B cell (primary cell): ENCODE measurements around the gene TRMT11. TPM values are rescaled to one million over a fixed set of nuclear protein-coding genes. Genes with fewer than 3 reads are reported as not detected.

Experiments
- ATAC-seq: fragments of 200-7000 bp; cut with Tn5 transposase; one replicate; pipeline ENCODE4 v1.10.0; 2021; ENCODE audit warnings: low read depth, mild to moderate bottlenecking, moderate number of reproducible peaks, moderate library complexity
- CTCF ChIA-PET: fragments of 350-600 bp; sonication (Branson Sonifier 250); formaldehyde crosslinking; loops from one replicate; lab custom pipeline; 2021; ENCODE audit warnings: antibody characterized with exemption, inconsistent platforms; lab: Charles Lee
- POLR2A ChIA-PET: fragments of 350-600 bp; sonication (Branson Sonifier 250); formaldehyde crosslinking; loops from one replicate; lab custom pipeline; 2021; ENCODE audit warnings: antibody characterized with exemption; lab: Charles Lee
- DNase-seq: peaks from one replicate; pipeline ENCODE4 v3.0.0; 2013
- H2AFZ ChIP-seq: 2 replicates; pipeline ENCODE4 v1.6.1; 2012; ENCODE audit warnings: mild to moderate bottlenecking, low read depth, low read length; ENCODE audit not compliant: insufficient read depth, poor library complexity, severe bottlenecking
- H3K27ac ChIP-seq, 2 donors: 1 replicate in 1 of 2; 2 replicates in 1 of 2; pipeline ENCODE4 v1.5.1; 2012 to 2013; ENCODE audit warnings: low read length in 2 of 2, mild to moderate bottlenecking in 2 of 2, moderate library complexity in 1 of 2
- H3K27me3 ChIP-seq, 4 experiments: fragments of 200-600 bp in 1 of 4; sonication (generic) in 1 of 4; replicated peaks in 1 of 4; 1 replicate in 2 of 4; 2 replicates in 2 of 4; pipeline versions ENCODE4 v1.6.1 to v1.7.0; 2013 to 2016; ENCODE audit warnings: low read length in 3 of 4, mild to moderate bottlenecking in 2 of 4, mixed read lengths in 1 of 4, moderate library complexity in 1 of 4; ENCODE audit not compliant: insufficient read depth in 4 of 4, control insufficient read depth in 3 of 4; ENCODE audit errors: control extremely low read depth in 1 of 4
- H3K36me3 ChIP-seq, 2 experiments: replicated peaks in 1 of 2; 1 replicate in 1 of 2; 2 replicates in 1 of 2; pipeline versions ENCODE4 v1.6.1 to v1.7.1; 2013; ENCODE audit warnings: low read length in 1 of 2; ENCODE audit not compliant: insufficient read depth in 2 of 2, control insufficient read depth in 1 of 2; ENCODE audit errors: control extremely low read depth in 1 of 2, extremely low read depth in 1 of 2
- H3K4me1 ChIP-seq, 2 donors: fragments of 200-600 bp in 1 of 2; sonication (generic) in 1 of 2; 1 replicate in 1 of 2; 2 replicates in 1 of 2; pipeline versions ENCODE4 v1.5.1 to v1.6.1; 2013 to 2017; ENCODE audit warnings: low read length in 2 of 2; ENCODE audit not compliant: control insufficient read depth in 2 of 2, insufficient read depth in 2 of 2
- H3K4me2 ChIP-seq: replicated peaks from 2 replicates; pipeline ENCODE3; 2012; ENCODE audit warnings: mild to moderate bottlenecking, low read depth, low read length; ENCODE audit not compliant: poor library complexity, severe bottlenecking
- H3K4me3 ChIP-seq, 5 experiments: fragments of 200-600 bp in 1 of 5; sonication (generic) in 1 of 5; 1 replicate in 3 of 5; 2 replicates in 2 of 5; pipeline versions ENCODE4 v1.5.1 to v1.7.0; 2011 to 2016; ENCODE audit warnings: low read length in 4 of 5, mild to moderate bottlenecking in 4 of 5, low read depth in 2 of 5, control low read depth in 1 of 5, moderate library complexity in 1 of 5; ENCODE audit not compliant: insufficient read depth in 1 of 5; ENCODE audit errors: control extremely low read depth in 1 of 5, extremely low read depth in 1 of 5
- H3K79me2 ChIP-seq: fragments of 200-600 bp; sonication (generic); one replicate; pipeline ENCODE4 v1.6.0; 2016; ENCODE audit warnings: low read length; ENCODE audit not compliant: control insufficient read depth, insufficient read depth
- H3K9ac ChIP-seq: fragments of 200-600 bp; sonication (generic); 2 replicates; pipeline ENCODE4 v1.6.1; 2017; ENCODE audit warnings: mild to moderate bottlenecking, low read length, moderate library complexity
- H3K9me3 ChIP-seq, 3 donors: one replicate each; pipeline versions ENCODE4 v1.6.1 to v1.7.1; 2013; ENCODE audit warnings: low read length in 2 of 3; ENCODE audit not compliant: control insufficient read depth in 2 of 3, insufficient read depth in 1 of 3; ENCODE audit errors: control extremely low read depth in 1 of 3
- H4K20me1 ChIP-seq: 2 replicates; pipeline ENCODE4 v1.6.0; 2012; ENCODE audit warnings: mild to moderate bottlenecking, low read length; ENCODE audit not compliant: insufficient read depth, control insufficient read depth, poor library complexity, severe bottlenecking
- H3K27ac Mint-ChIP-seq: one replicate; pipeline ENCODE4 v1.8.0; 2021; ENCODE audit warnings: mixed read lengths
- H3K27me3 Mint-ChIP-seq: one replicate; pipeline ENCODE4 v1.8.0; 2021; ENCODE audit warnings: mixed read lengths
- H3K4me1 Mint-ChIP-seq: one replicate; pipeline ENCODE4 v1.8.0; 2021; ENCODE audit warnings: mixed read lengths
- H3K4me3 Mint-ChIP-seq: one replicate; pipeline ENCODE4 v1.8.0; 2021; ENCODE audit warnings: mixed read lengths
- H3K9me3 Mint-ChIP-seq: one replicate; pipeline ENCODE4 v1.8.0; 2022; ENCODE audit warnings: mixed read lengths; ENCODE audit not compliant: insufficient read depth
- CTCF ChIP-seq: fragments of 200-600 bp; IDR thresholded peaks from one replicate; pipeline ENCODE4 v1.8.0; 2022; ENCODE audit warnings: antibody characterized with exemption, mild to moderate bottlenecking
- EZH2 ChIP-seq: IDR thresholded peaks from 2 replicates; pipeline ENCODE4 v1.6.1; 2012; ENCODE audit warnings: borderline replicate concordance, low read depth, mild to moderate bottlenecking, moderate library complexity, low read length; ENCODE audit not compliant: insufficient read depth, poor library complexity, severe bottlenecking
- WGBS: methylation state at CpG from one replicate; pipeline ENCODE4 v1.1.5; 2013; ENCODE audit warnings: missing lambda C conversion rate; ENCODE audit not compliant: insufficient coverage; 5-methylcytosine and 5-hydroxymethylcytosine counted together
- intact Hi-C: fragments of 100-400 bp; cut with micrococcal nuclease; formaldehyde crosslinking; loops from one replicate; pipeline ENCODE4 v1.10.0; 2022
- polyA plus RNA-seq: library from polyadenylated mRNA; depleted of rRNA; stranded (reverse); fragments of >200 nt; gene quantifications from 2 replicates; pipeline ENCODE4 v1.2.3, GENCODE V29; 2012
- total RNA-seq, 2 donors: library from RNA; stranded (reverse); fragments of 120-200 nt in 1 of 2; gene quantifications; 1 replicate in 1 of 2; 2 replicates in 1 of 2; pipeline versions ENCODE4 v1.2.3 to v1.2.4, GENCODE V29; 2013 to 2022

TRMT11 gene
- total and polyA plus RNA-seq, 2 donors (not counting 1 experiment from before 2014, with no cell fraction given) = 12.1 to 30.4 TPM

GRCh38 chr6:126038234-126038633, 51.9 kb downstream of the TRMT11 start:
- Mint-ChIP-seq H3K9me3 (no peaks in the 10 kb centered on the region), H3K27me3 (no peaks in the 10 kb centered on the region), H3K4me3 (no peak overlapping the region), H3K27ac (no peak overlapping the region), H3K4me1 (no peaks in the 10 kb centered on the region)
- Histone ChIP-seq H3K79me2 (no peaks in the 10 kb centered on the region), H4K20me1 (no peaks in the 10 kb centered on the region), H3K4me2 (no peak overlapping the region), H3K27me3 (no peaks in the 10 kb centered on the region), H3K9me3 (no peaks in the 10 kb centered on the region), H3K4me1 (no peaks in the 10 kb centered on the region), H3K4me3 (no peak overlapping the region), H3K9ac (no peak overlapping the region), H3K27ac (no peak overlapping the region), H2AFZ (no peak overlapping the region), H3K36me3 (peaks cover 7 to 30% of the 10 kb centered on the region in 2 experiments)
- ChIA-PET POLR2A (no interaction called here), CTCF (no interaction called here)
- DNase-seq = no peak
- intact Hi-C loops = no loop called here
- TF ChIP-seq CTCF (no peak), EZH2 (no peak)
- ATAC-seq = no peak

- Histone ChIP-seq H3K9ac (no peak overlapping the region), H3K27me3 (no peaks in the 10 kb centered on the region), H3K79me2 (no peaks in the 10 kb centered on the region), H3K36me3 (peaks cover 7 to 30% of the 10 kb centered on the region in 2 experiments), H3K4me1 (no peaks in the 10 kb centered on the region), H3K4me2 (no peak overlapping the region), H3K4me3 (no peak overlapping the region), H2AFZ (no peak overlapping the region), H3K27ac (no peak overlapping the region), H3K9me3 (no peaks in the 10 kb centered on the region), H4K20me1 (no peaks in the 10 kb centered on the region)
- CTCF ChIA-PET = no interaction called here
- ATAC-seq (no peak), DNase-seq (no peak)
- WGBS = no CpG with 5 or more reads among the region's 2 CpGs
- intact Hi-C loops = no loop called here
- H3K4me3 Mint-ChIP-seq = no peak overlapping the region
- peaks cover 1% of the 10 kb centered on the region for H3K9me3 Mint-ChIP-seq
- H3K27ac Mint-ChIP-seq = no peak overlapping the region
- TF ChIP-seq CTCF (no peak), EZH2 (no peak)
- POLR2A ChIA-PET = no interaction called here
- H3K27me3 Mint-ChIP-seq = no peaks in the 10 kb centered on the region
- H3K4me1 Mint-ChIP-seq = no peaks in the 10 kb centered on the region
Measured at GRCh38 chr6:126039284-126039683, 52.9 kb downstream of the TRMT11 start.
